LNCAP (cell line): ENCODE measurements around the gene NOL11.

Experiments
- CTCF ChIP-seq: fragments of 450-650 bp; IDR thresholded peaks from 2 replicates; pipeline ENCODE4 v1.5.1; 2017; ENCODE audit warnings: mild to moderate bottlenecking

The NOL11 gene

GRCh38 chr17:67729903-67730302 lies 12.2 kb downstream of the NOL11 start:
- no peak for TF ChIP-seq CTCF

GRCh38 chr17:67730731-67731130 lies 13.0 kb downstream of the NOL11 start:
- TF ChIP-seq CTCF, result no peak

GRCh38 chr17:67733449-67733848 lies 15.7 kb downstream of the NOL11 start:
- TF ChIP-seq CTCF, result no peak

- no peak for TF ChIP-seq CTCF
These were observed 19.4 kb downstream of the NOL11 start for GRCh38 chr17:67737145-67737544.

DNA sequence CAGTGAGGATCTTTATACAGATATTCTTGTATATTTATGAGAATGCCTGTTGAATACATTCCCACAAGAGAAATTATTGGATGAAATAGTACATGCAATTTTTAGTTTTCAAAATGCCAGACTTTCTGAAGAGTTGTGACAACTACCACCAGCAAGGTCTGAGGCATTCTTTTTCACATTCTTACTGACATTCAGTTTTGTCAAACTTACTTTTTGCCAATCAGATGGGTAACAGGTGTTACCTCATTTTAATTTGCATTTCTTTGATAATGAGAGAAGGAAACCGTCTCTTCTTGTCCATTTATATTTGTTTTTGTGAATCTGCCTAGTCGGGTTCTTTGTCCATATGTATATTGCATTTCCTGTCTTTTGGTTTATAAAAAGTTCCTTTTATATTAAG lies 24.3 kb downstream of the NOL11 start:
- TF ChIP-seq CTCF, result no peak

DNA sequence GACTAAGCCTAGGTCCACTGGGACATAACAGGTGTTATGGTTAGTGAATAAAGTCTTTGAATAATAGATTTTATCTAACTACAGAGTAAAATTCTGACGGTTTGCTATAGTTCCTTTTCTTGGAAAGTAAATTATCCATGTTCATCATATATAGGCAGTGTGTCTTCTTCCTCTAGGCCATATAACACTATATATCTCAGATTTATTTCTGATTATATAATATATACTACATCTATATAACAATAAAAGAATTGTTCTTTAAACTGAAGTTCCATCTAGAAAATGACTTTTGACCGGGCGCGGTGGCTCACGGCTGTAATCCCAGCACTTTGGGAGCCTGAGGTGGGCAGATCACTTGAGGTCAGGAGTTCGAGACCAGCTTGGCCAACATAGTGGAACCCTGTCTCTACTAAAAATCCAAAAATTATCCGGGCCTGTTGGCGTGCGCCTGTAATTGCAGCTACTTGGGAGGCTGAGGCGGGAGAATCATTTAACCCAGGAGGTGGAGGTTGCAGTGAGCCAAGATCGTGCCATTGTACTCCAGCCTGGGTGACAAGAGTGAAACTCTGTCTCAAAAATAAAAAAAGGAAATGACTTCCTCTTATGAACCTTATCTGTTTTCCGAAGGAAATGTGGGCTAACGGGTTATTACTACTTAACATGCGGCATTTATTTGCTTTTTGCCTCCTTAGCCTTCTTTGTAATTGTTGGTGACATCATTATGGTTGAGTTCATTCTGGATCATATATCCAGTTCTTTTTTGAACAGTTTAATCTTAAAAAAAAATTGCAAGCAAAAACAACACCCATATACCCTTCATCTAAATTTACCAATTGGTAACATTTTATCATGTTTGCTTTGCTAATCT lies 29.2 kb downstream of the NOL11 start:
- TF ChIP-seq CTCF, result no peak

DNA sequence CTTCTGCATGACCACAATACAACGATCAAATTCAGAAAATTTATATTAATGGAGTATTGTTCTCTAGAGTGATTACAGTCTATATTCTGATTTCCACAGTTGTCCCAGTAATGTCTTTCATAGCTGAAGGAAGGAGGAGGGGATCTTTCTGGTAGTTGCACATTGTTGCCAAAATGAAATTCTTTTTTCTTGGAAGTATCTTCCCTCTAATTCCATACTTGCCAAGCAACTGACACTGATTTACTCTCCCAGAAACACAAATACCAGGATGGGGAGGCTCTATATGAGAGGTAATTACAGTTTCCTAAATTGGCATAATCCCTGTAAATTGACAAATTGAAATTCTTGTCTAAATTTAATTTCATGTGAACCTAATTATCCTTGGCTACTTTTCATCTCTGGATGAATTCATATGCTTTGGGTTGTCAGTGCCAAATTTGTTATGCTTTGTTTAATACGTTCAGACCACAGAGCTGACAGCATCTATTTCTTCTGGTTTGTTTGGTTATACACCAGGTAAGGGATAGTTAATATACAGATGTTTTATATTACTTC lies 30.0 kb downstream of the NOL11 start:
- no peak for TF ChIP-seq CTCF
